Neural cell (in vitro differentiated cells): Measurements from ENCODE around the gene TMED3. TPM values are rescaled to one million over a fixed set of nuclear protein-coding genes. Genes with fewer than 3 reads are reported as not detected.

ENCODE experiments used
- H2AFZ ChIP-seq: fragments of 200-600, 300-800 bp; sonication (generic), shearing (Covaris generic); 2 replicates; pipeline ENCODE4 v1.6.0; 2014; ENCODE audit warnings: low read depth, mild to moderate bottlenecking, antibody characterized with exemption, low read length, moderate library complexity
- H3F3A ChIP-seq: fragments of 200-600 bp; shearing (Covaris generic); 2 replicates; pipeline ENCODE4 v1.6.1; 2016; ENCODE audit warnings: mild to moderate bottlenecking, moderate library complexity, mixed read lengths, antibody characterized with exemption, low read length; ENCODE audit not compliant: insufficient read depth, poor library complexity, severe bottlenecking
- H3K27ac ChIP-seq: fragments of 200-600, 300-800 bp; sonication (generic), shearing (Covaris generic); 2 replicates; pipeline ENCODE4 v1.5.1; 2014; ENCODE audit warnings: mild to moderate bottlenecking, low read length, moderate library complexity
- H3K27me3 ChIP-seq: fragments of 300-800, 200-600 bp; sonication (generic), shearing (Covaris generic); 2 replicates; pipeline ENCODE4 v1.6.0; 2014; ENCODE audit warnings: mild to moderate bottlenecking, low read depth, low read length, moderate library complexity; ENCODE audit not compliant: insufficient read depth
- H3K36me3 ChIP-seq: fragments of 300-800, 200-600 bp; sonication (generic), shearing (Covaris generic); 2 replicates; pipeline ENCODE4 v1.5.1; 2014; ENCODE audit warnings: mild to moderate bottlenecking, antibody characterized with exemption, low read length, moderate library complexity; ENCODE audit not compliant: insufficient read depth
- H3K4me2 ChIP-seq: fragments of 300-800, 200-600 bp; sonication (generic), shearing (Covaris generic); 2 replicates; pipeline ENCODE4 v1.6.0; 2014; ENCODE audit warnings: mild to moderate bottlenecking, low read length
- H3K4me3 ChIP-seq: fragments of 300-800, 200-600 bp; sonication (generic), shearing (Covaris generic); 2 replicates; pipeline ENCODE4 v1.5.1; 2014; ENCODE audit warnings: mild to moderate bottlenecking, low read length, moderate library complexity
- H3K79me2 ChIP-seq: fragments of 200-600 bp; shearing (Covaris generic); replicated peaks from 2 replicates; pipeline ENCODE4 v1.6.0; 2014; ENCODE audit warnings: mild to moderate bottlenecking, low read length, moderate library complexity; ENCODE audit not compliant: insufficient read depth
- H3K9ac ChIP-seq: fragments of 300-800, 200-600 bp; sonication (generic), shearing (Covaris generic); 2 replicates; pipeline ENCODE4 v1.6.1; 2016; ENCODE audit warnings: mild to moderate bottlenecking, low read length, mixed read lengths
- H3K9me2 ChIP-seq: fragments of 200-600 bp; shearing (Covaris generic); 2 replicates; pipeline ENCODE4 v1.6.1; 2016; ENCODE audit warnings: mild to moderate bottlenecking, low read length, mixed read lengths; ENCODE audit not compliant: insufficient read depth
- H3K9me3 ChIP-seq: fragments of 200-600, 300-800 bp; sonication (generic), shearing (Covaris generic); 2 replicates; pipeline ENCODE4 v1.6.1; 2016; ENCODE audit warnings: mild to moderate bottlenecking, mixed run types, low read length, moderate library complexity, mixed read lengths
- H4K20me1 ChIP-seq: fragments of 200-600 bp; shearing (Covaris generic); 2 replicates; pipeline ENCODE4 v1.6.1; 2016; ENCODE audit warnings: mild to moderate bottlenecking, mixed run types; ENCODE audit not compliant: insufficient read depth
- CTCF ChIP-seq: fragments of 450-650 bp; IDR thresholded peaks from 2 replicates; pipeline ENCODE4 v1.5.1; 2014; ENCODE audit warnings: antibody characterized with exemption, mild to moderate bottlenecking, moderate library complexity; ENCODE audit not compliant: poor library complexity, severe bottlenecking
- EP300 ChIP-seq: fragments of 450-650 bp; conservative IDR thresholded peaks from 2 replicates; pipeline ENCODE4 v1.6.1; 2014; ENCODE audit warnings: antibody characterized with exemption, mild to moderate bottlenecking, moderate library complexity; ENCODE audit not compliant: poor library complexity, severe bottlenecking
- EZH2 ChIP-seq: fragments of 200-600, 300-800 bp; shearing (Covaris generic), sonication (generic); IDR thresholded peaks from 2 replicates; pipeline ENCODE4 v1.6.1; 2014; ENCODE audit warnings: antibody characterized with exemption, low read length, borderline replicate concordance, mild to moderate bottlenecking; ENCODE audit not compliant: insufficient read depth, poor library complexity, severe bottlenecking
- MXI1 ChIP-seq: fragments of 450-650 bp; conservative IDR thresholded peaks from 2 replicates; pipeline ENCODE4 v1.6.1; 2014; ENCODE audit warnings: antibody characterized with exemption, mild to moderate bottlenecking; ENCODE audit not compliant: poor library complexity, severe bottlenecking
- POLR2AphosphoS5 ChIP-seq: IDR thresholded peaks from 2 replicates; pipeline ENCODE4 v1.6.1; 2012
- RAD21 ChIP-seq: fragments of 450-650 bp; conservative IDR thresholded peaks from 2 replicates; pipeline ENCODE4 v1.6.1; 2014; ENCODE audit warnings: antibody characterized with exemption, mild to moderate bottlenecking, moderate library complexity
- REST ChIP-seq: IDR thresholded peaks from 2 replicates; pipeline ENCODE4 v1.6.1; 2012; ENCODE audit warnings: borderline replicate concordance
- SMC3 ChIP-seq: fragments of 450-650 bp; conservative IDR thresholded peaks from 2 replicates; pipeline ENCODE4 v1.6.1; 2014; ENCODE audit warnings: antibody characterized with exemption, mild to moderate bottlenecking, moderate library complexity; ENCODE audit not compliant: poor library complexity
- TAF1 ChIP-seq: IDR thresholded peaks from 2 replicates; pipeline ENCODE4 v1.6.1; 2012; ENCODE audit warnings: low read depth
- polyA plus RNA-seq: library from polyadenylated mRNA; depleted of rRNA; stranded (reverse); fragments of >200 nt; gene quantifications from 2 replicates; pipeline ENCODE4 v1.2.3, GENCODE V29; 2014

The TMED3 gene
- polyA plus RNA-seq, 1 donor from 2014 or later = 83.5 TPM

GRCh38 chr15:79357566-79357965 is 46.7 kb downstream of the TMED3 start:
- H3K9me3 ChIP-seq = no peaks in the 10 kb centered on the region
- no peak overlapping the region for H3K27ac ChIP-seq
- H3K4me2 ChIP-seq = no peak overlapping the region
- H3F3A ChIP-seq = no peaks in the 10 kb centered on the region
- no peaks in the 10 kb centered on the region for H3K9me2 ChIP-seq
- H3K4me3 ChIP-seq = no peak overlapping the region
- H2AFZ ChIP-seq = no peak overlapping the region
- no peaks in the 10 kb centered on the region for H3K27me3 ChIP-seq
- H3K36me3 ChIP-seq = no peaks in the 10 kb centered on the region
- no peaks in the 10 kb centered on the region for H3K79me2 ChIP-seq
- TF ChIP-seq SMC3 = no peak
- no peak for TF ChIP-seq EZH2
- H4K20me1 ChIP-seq = no peaks in the 10 kb centered on the region
- H3K9ac ChIP-seq = no peak overlapping the region

- Histone ChIP-seq H3K27ac (no peak overlapping the region), H2AFZ (no peak overlapping the region), H3F3A (no peaks in the 10 kb centered on the region), H3K36me3 (no peaks in the 10 kb centered on the region), H3K9ac (no peak overlapping the region), H4K20me1 (no peaks in the 10 kb centered on the region), H3K9me3 (no peaks in the 10 kb centered on the region), H3K79me2 (no peaks in the 10 kb centered on the region), H3K4me3 (no peak overlapping the region), H3K27me3 (no peaks in the 10 kb centered on the region), H3K4me2 (no peak overlapping the region), H3K9me2 (no peaks in the 10 kb centered on the region)
- TF ChIP-seq SMC3 (no peak), RAD21 (no peak), REST (no peak), TAF1 (no peak), EZH2 (no peak), EP300 (no peak), MXI1 (no peak), POLR2AphosphoS5 (no peak), CTCF (no peak)
These were observed 47.2 kb downstream of the TMED3 start for GRCh38 chr15:79358069-79358468.
